ENCODE results near the gene LENG1. TPM values are rescaled to one million over a fixed set of nuclear protein-coding genes. Genes with fewer than 3 reads are reported as not detected.

LENG1 gene
- total RNA-seq, 2 donors from 2014 or later = 3.6 to 4.0 TPM

- no peaks in the 10 kb centered on the region for H3K27me3 ChIP-seq (ENCODE audit: control insufficient read depth, insufficient read depth, low read length, poor library complexity, severe bottlenecking)
- no peak for TF ChIP-seq CTCF (conservative IDR thresholded peaks at IDR 0.05)
- H3K27ac ChIP-seq (ENCODE audit: low read depth, low read length) = no peak overlapping the region
- H3K4me1 Mint-ChIP-seq = no peaks in the 10 kb centered on the region
- no peaks in the 10 kb centered on the region for H3K4me1 ChIP-seq (ENCODE audit: control insufficient read depth, insufficient read depth, low read length)
- H3K9me3 Mint-ChIP-seq = no peaks in the 10 kb centered on the region
- 94 to 98% methylated on average over 2 to 3 of the region's 3 CpGs for WGBS, 2 experiments (ENCODE audit: insufficient coverage in 1 of 2, insufficient read length in 1 of 2)
- no peak overlapping the region for H3K9ac ChIP-seq (ENCODE audit: extremely low read depth, low read length, poor library complexity, severe bottlenecking)
- peaks cover 77% of the 10 kb centered on the region for H3K36me3 Mint-ChIP-seq (ENCODE audit: low read depth)
- peaks cover 90% of the 10 kb centered on the region for H3K36me3 ChIP-seq (ENCODE audit: control insufficient read depth, insufficient read depth, low read length)
- no peak overlapping the region for H3K4me3 Mint-ChIP-seq
- no peak for DNase-seq
- H3K9me3 ChIP-seq (ENCODE audit: control insufficient read depth, low read length) = no peaks in the 10 kb centered on the region
- no peak overlapping the region for H3K27ac Mint-ChIP-seq
- H3K27me3 Mint-ChIP-seq (ENCODE audit: insufficient read depth) = no peaks in the 10 kb centered on the region
- H3K4me3 ChIP-seq (ENCODE audit: low read length) = no peak overlapping the region
Measured at GRCh38 chr19:54147676-54148075, 11.8 kb downstream of the LENG1 start.

- Mint-ChIP-seq H3K4me3 (no peak overlapping the region), H3K4me1 (peaks cover 7% of the 10 kb centered on the region), H3K27ac (no peak overlapping the region), H3K9me3 (no peaks in the 10 kb centered on the region), H3K27me3 (ENCODE audit: insufficient read depth) (no peaks in the 10 kb centered on the region), H3K36me3 (ENCODE audit: low read depth) (peaks cover 71% of the 10 kb centered on the region)
- WGBS, 2 experiments (ENCODE audit: insufficient coverage in 1 of 2, insufficient read length in 1 of 2) = 94 to 95% methylated on average over 24 to 27 of the region's 28 CpGs
- no peak overlapping the region for H3K4me3 ChIP-seq (ENCODE audit: low read length)
- H3K27me3 ChIP-seq (ENCODE audit: control insufficient read depth, insufficient read depth, low read length, poor library complexity, severe bottlenecking) = no peaks in the 10 kb centered on the region
- H3K9ac ChIP-seq (ENCODE audit: extremely low read depth, low read length, poor library complexity, severe bottlenecking) = no peak overlapping the region
- no peak for TF ChIP-seq CTCF (conservative IDR thresholded peaks at IDR 0.05)
- no peaks in the 10 kb centered on the region for H3K9me3 ChIP-seq (ENCODE audit: control insufficient read depth, low read length)
- no peaks in the 10 kb centered on the region for H3K4me1 ChIP-seq (ENCODE audit: control insufficient read depth, insufficient read depth, low read length)
- DNase-seq = no peak
- H3K36me3 ChIP-seq (ENCODE audit: control insufficient read depth, insufficient read depth, low read length) = peaks cover 91% of the 10 kb centered on the region
- no peak overlapping the region for H3K27ac ChIP-seq (ENCODE audit: low read depth, low read length)
Measured at GRCh38 chr19:54145541-54146158, 13.9 kb downstream of the LENG1 start.

- TF ChIP-seq CTCF (conservative IDR thresholded peaks at IDR 0.05) = no peak
- Histone ChIP-seq H3K9me3 (ENCODE audit: control insufficient read depth, low read length) (no peaks in the 10 kb centered on the region), H3K36me3 (ENCODE audit: control insufficient read depth, insufficient read depth, low read length) (peaks cover 79% of the 10 kb centered on the region), H3K4me1 (ENCODE audit: control insufficient read depth, insufficient read depth, low read length) (peaks cover 11% of the 10 kb centered on the region), H3K9ac (ENCODE audit: extremely low read depth, low read length, poor library complexity, severe bottlenecking) (no peak overlapping the region), H3K4me3 (ENCODE audit: low read length) (no peak overlapping the region), H3K27me3 (ENCODE audit: control insufficient read depth, insufficient read depth, low read length, poor library complexity, severe bottlenecking) (no peaks in the 10 kb centered on the region), H3K27ac (ENCODE audit: low read depth, low read length) (no peak overlapping the region)
- no peak overlapping the region for H3K4me3 Mint-ChIP-seq
- peaks cover 24% of the 10 kb centered on the region for H3K4me1 Mint-ChIP-seq
- no peaks in the 10 kb centered on the region for H3K27me3 Mint-ChIP-seq (ENCODE audit: insufficient read depth)
- H3K9me3 Mint-ChIP-seq = no peaks in the 10 kb centered on the region
- H3K27ac Mint-ChIP-seq = peak overlapping the region; percentile 35
- peaks cover 57% of the 10 kb centered on the region for H3K36me3 Mint-ChIP-seq (ENCODE audit: low read depth)
- DNase-seq = no peak
- 89 to 100% methylated on average over 3 to 7 of the region's 7 CpGs for whole genome bisulfite sequencing, 2 experiments (ENCODE audit: insufficient coverage in 1 of 2, insufficient read length in 1 of 2)
Measured at GRCh38 chr19:54142166-54142780, 17.2 kb downstream of the LENG1 start.

Measured in endodermal cell (in vitro differentiated cells).